Ishikawa (cell line): ENCODE data around the gene SETX.

Experiments used
- CEBPB ChIP-seq: IDR thresholded peaks from 2 replicates; pipeline ENCODE4 v1.6.1; 2012
- EP300 ChIP-seq: IDR thresholded peaks from 2 replicates; pipeline ENCODE4 v1.6.1; 2012; ENCODE audit warnings: borderline replicate concordance
- NFIC ChIP-seq: IDR thresholded peaks from 2 replicates; pipeline ENCODE4 v1.6.1; 2012
- RAD21 ChIP-seq: IDR thresholded peaks from 2 replicates; pipeline ENCODE4 v1.6.1; 2012; ENCODE audit warnings: low read depth
- REST ChIP-seq: IDR thresholded peaks from 2 replicates; pipeline ENCODE4 v1.6.1; 2012; ENCODE audit warnings: low read depth, mild to moderate bottlenecking
- TAF1 ChIP-seq: IDR thresholded peaks from 2 replicates; pipeline ENCODE4 v1.6.1; 2012; ENCODE audit warnings: low read depth, mild to moderate bottlenecking
- USF1 ChIP-seq: IDR thresholded peaks from 2 replicates; pipeline ENCODE4 v1.6.1; 2012

GRCh38 chr9:132301521-132301920 lies 53.3 kb downstream of the SETX start:
- TF ChIP-seq CEBPB (no peak), NFIC (no peak), RAD21 (no peak), USF1 (no peak), EP300 (no peak), TAF1 (no peak), REST (no peak)
